HG03139 (cell line): ENCODE results near the gene SNX1.
"Not testable (repeated sequence)": the region's sequence is repeated elsewhere in the genome, so short reads cannot be mapped to it uniquely, and the experiment has no call there.

Source experiments
- ATAC-seq: cut with Tn5 transposase; IDR thresholded peaks from one replicate; pipeline ENCODE4 v1.9.1; 2021; ENCODE audit not compliant: unreplicated experiment

SNX1 gene

GRCh38 chr15:64112073-64112772 lies 16.4 kb downstream of the SNX1 start:
- no peak for ATAC-seq

- no peak for ATAC-seq
These were observed 17.1 kb downstream of the SNX1 start for GRCh38 chr15:64112904-64113303.

DNA sequence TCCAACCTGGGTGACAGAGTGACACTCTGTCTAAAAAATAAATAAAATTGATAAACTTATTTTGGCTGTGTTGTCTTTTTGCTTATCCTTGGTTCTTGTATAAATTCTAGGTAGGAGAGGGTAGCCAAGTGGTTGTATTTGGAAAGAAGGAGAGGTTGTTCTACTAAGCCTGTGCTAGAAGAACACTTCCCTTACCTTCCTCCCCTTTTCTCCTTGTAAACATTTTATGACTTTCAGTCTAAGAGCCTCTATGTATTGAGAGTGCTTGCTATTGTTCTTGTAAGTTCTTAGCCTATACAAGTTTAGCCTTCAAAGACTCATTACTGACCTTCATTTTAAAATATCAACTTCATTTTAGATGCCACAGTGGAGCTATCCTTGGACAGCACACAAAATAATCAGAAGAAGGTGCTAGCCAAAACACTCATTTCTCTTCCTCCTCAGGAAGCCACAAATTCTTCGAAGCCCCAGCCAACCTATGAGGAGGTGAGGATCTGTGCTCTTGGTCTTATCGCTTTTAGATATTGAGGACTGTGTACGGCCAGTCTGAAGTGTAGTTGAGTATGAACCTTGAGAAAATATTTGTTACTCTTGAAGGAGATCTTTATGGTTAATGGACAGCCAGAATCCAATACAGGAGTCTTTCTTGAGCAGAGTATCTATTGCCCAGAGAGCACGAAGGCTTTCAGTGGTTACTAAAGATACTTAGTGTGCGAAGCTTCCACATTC lies 22.1 kb downstream of the SNX1 start:
- ATAC-seq: no peak

DNA sequence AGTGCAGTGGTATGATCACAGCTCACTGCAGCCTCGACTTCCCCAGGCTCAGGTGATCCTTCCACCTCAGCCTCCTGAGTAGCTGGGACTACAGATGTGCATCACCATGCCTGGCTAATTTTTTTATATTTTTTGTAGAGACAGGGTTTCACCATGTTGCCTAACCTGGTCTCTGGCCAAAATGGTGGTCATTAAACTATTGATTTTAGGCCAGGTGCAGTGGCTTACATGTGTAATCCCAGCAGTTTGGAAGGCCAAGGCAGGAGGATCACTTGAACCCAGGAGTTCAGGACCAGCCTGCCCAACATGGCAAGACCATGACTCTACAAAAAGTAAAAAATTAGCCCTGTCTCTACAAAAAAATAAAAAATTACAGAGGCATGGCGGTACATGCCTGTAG lies 24.5 kb downstream of the SNX1 start:
- ATAC-seq: not testable (repeated sequence)

DNA sequence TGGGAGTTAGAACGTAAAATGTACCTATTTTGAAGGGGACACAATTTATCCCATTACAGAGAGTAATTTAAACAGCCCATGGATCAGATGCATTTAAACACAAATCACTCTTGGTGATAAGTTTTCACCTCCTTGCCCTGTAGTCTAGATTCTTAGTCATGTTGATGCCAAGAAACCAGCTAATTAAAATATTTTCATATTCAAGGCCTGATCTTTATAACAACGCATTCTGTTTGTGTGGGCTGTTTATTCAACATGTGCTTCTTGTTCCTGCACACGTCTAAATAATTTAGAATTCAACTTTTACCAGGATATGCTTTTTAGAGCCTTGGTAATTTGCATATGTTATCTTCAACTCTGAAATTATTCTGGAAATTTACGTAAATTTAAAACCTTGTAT lies 25.8 kb downstream of the SNX1 start:
- no peak for ATAC-seq

DNA sequence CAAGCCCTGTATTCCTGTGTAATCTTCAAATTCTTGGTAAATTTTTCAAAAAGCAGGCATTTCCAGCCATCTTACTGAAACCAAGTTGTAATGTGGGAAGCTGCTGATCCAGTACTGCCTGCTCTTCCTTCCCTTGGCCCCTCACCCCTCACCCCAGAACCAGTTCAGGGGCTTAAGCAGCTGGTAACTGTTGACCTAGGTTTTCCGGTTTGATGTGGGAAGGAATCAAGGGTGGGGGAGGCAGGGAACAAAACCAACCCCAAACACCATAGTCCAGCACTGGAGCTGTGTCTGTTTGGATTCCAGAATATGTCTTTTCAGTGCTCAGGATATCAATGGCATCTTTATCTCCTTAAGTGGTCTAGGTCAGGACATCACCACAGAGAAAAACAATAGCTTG lies 26.7 kb downstream of the SNX1 start:
- ATAC-seq: no peak

DNA sequence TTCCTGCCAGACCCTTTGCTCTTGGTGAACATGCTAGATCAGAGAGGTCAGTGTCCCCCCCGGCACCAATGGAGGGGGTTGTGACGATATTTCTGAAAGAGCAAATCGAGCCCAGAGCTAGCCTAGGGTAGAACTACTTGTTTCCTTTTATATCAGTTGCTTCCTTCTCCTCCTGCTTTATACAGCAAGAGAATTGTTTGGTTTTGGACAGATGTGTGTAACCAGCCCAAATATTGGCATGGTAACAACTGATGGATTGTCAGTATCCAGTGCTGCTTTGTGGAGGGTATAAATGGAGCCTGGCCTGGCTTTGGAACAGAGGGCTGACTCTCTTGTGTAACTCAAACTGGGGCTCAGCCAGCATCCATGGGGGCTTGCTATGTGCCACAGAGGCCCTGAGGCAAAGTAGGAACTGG lies 27.2 kb downstream of the SNX1 start:
- no peak for ATAC-seq

- no peak for ATAC-seq
These were observed 30.2 kb downstream of the SNX1 start for GRCh38 chr15:64125978-64126377.

DNA sequence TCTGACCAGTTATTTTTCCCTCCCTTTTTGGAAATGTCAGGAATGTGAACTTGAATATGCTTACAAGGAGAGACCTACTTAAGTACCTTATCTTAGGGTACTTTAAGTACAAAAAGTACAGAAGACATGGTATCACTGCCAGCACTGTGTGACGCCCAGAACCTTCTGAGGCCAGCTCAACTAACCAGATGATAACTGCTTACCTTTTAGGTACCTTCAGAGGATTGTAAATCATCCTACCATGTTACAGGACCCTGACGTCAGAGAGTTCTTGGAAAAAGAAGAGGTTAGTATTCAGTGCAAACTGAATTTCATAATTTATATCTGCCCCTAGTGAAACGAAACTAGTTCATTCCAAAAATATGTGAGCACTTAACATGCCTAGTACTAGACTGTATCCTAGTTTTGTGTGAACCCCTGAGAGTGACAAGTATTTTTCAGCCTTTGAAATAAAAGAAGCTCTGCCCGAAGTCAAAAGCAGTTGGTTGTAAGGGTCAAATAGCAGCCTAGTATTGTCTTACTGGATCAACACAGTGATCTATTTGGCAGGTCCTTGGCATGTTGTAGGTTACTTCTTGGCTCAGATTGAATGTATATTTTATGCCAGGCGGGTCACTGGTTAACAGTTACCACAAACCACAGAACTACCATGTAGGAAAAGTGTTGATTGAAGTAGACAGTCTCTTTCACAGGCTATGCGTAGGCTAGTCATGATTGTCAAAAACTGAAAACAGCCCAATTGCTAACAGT lies 31.9 kb downstream of the SNX1 start:
- ATAC-seq: no peak

DNA sequence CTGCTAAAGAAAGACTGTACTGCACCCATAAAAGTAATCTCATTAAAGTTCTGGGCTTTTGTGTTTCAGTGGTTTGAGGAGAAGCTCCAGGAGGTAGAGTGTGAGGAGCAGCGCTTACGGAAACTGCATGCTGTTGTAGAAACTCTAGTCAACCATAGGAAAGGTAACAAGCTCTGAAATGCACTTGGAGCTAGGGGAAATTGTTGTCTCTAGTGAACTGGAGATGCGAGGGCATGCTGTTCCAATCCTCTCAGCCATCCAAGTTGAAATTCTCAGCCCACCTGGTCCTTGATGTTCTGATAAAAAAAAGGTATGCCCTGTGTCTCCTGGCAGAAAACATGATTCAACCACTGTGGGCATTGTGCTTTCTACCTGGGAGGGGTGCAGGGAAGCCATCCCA lies 34.4 kb downstream of the SNX1 start:
- ATAC-seq: no peak

DNA sequence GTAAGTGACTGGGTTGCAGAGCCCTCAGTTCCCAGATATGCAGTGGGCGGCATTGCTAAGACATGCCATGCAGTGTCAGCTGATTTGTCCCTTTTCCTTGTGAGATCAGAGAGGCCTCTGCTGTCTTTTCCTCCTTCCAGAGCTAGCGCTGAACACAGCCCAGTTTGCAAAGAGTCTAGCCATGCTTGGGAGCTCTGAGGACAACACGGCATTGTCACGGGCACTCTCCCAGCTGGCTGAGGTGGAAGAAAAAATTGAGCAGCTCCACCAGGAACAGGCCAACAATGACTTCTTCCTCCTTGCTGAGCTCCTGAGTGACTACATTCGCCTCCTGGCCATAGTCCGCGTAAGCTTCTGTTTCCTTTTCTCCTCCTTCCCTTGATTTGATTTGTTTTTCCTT lies 35.8 kb downstream of the SNX1 start:
- no peak for ATAC-seq

GRCh38 chr15:64132217-64132616 lies 36.4 kb downstream of the SNX1 start:
- no peak for ATAC-seq

- ATAC-seq: no peak
These were observed 38.0 kb downstream of the SNX1 start for GRCh38 chr15:64133623-64134344.

- no peak for ATAC-seq
These were observed 38.6 kb downstream of the SNX1 start for GRCh38 chr15:64134345-64134829.

- no peak for ATAC-seq
These were observed 40.6 kb downstream of the SNX1 start for GRCh38 chr15:64136347-64136746.

- ATAC-seq: no peak
These were observed 41.5 kb downstream of the SNX1 start for GRCh38 chr15:64137226-64137833.

GRCh38 chr15:64138331-64138941 lies 42.7 kb downstream of the SNX1 start:
- no peak for ATAC-seq

DNA sequence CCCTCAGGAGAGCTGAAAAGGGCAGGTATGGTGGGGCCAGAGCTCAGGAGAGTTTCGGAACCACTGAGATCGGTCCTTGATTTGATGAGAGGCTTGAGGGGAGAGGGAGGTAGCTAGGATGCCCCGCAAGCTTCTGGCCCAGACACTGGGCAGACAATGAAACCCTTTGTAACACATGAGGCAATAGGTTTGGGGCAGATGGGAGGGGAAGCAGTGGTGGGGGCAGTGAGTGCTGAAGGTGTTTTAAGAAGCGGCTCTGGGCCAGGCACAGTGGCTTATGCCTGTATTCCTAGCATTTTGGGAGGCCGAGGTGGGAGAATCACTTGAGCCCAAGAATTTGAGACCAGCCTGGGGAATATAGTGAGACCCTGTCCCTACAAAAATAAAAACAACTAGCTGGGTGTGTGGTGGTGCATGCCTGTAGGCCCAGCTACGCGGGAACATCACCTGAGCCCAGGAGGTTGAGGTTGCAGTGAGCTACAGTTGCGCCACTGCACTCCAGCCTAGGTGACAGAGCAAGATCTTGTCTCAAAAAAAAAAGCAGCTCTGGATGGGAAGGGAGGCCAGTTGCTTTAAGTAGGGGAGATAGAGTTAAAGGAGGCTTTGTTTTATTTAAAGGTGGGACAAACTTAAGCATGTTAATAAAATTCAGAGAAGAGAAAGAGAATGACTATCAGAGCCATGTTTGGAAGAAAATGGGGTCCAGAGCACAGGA lies 46.2 kb downstream of the SNX1 start:
- no peak for ATAC-seq

GRCh38 chr15:64143276-64143675 lies 47.5 kb downstream of the SNX1 start:
- ATAC-seq: no peak

GRCh38 chr15:64144192-64144564 lies 48.4 kb downstream of the SNX1 start:
- ATAC-seq: no peak
